ENCODE data around the gene SGPP1. TPM values are rescaled to one million over a fixed set of nuclear protein-coding genes. Genes with fewer than 3 reads are reported as not detected.

SGPP1 gene
- polyA plus RNA-seq, 1 donor = 8.6 TPM

DNA sequence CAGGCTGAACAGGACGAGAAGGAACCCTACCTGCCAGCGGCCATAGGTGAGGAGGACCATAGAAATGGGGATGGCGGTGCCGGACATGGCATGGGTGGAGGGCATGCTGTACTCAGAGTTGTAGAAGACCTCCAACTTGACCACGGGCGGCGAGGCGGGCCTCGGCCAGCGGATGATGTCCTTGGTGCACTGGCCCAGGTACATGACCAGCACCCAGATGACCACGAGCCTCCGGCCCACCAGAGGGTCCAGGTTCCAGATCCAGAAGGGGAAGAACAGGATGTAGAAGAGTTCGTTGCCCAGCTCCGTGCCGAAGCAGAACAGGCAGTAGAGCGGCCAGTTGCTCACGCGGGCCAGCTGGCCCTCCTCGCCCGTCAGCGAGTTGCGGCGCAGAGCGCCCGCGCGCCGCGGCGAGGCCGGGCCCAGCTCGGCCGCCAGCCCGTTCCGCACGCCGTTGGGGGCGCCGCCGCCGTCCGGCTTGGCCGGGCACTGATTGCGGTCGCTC is 582 bp downstream of the SGPP1 start:
- Histone ChIP-seq H3K4me3 (ENCODE audit: low read length) (peak overlapping the region; percentile 76), H3K27me3 (ENCODE audit: control insufficient read depth, insufficient read depth, low read length) (no peaks in the 10 kb centered on the region), H3K27ac (ENCODE audit: low read length) (peak overlapping the region; percentile 56), H3K9me3 (ENCODE audit: control insufficient read depth, low read depth, low read length) (no peaks in the 10 kb centered on the region), H3K36me3 (ENCODE audit: control insufficient read depth, insufficient read depth, low read length) (no peaks in the 10 kb centered on the region), H3K4me1 (ENCODE audit: control insufficient read depth, insufficient read depth, low read length) (no peaks in the 10 kb centered on the region)
- WGBS (ENCODE audit: insufficient coverage, low lambda C conversion rate) = no CpG with 5 or more reads among the region's 45 CpGs
- peak; percentile 11 to 62 for DNase-seq

DNA sequence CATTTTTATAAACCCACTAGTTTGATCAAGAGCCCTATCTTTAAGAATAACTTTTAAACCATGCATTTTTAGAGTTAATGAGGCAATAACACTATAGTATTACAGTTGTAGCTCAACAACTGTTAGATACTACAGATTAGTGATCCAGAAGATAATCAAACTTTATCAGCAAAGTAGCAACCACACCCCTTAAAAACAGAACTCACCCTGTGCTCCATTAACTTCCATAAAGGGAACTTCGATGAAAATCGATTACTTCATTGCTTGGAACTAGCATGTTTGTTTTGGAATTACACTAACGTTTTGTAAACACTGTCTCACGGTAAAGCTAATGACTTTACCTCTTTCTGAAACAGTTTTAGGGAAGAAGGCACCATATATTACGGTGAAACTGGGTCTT is 1.4 kb downstream of the SGPP1 start:
- no peaks in the 10 kb centered on the region for H3K36me3 ChIP-seq (ENCODE audit: control insufficient read depth, insufficient read depth, low read length)
- H3K9me3 ChIP-seq (ENCODE audit: control insufficient read depth, low read depth, low read length) = no peaks in the 10 kb centered on the region
- DNase-seq = peak in 1 of 2 donors; percentile 16
- H3K4me1 ChIP-seq (ENCODE audit: control insufficient read depth, insufficient read depth, low read length) = no peaks in the 10 kb centered on the region
- 0% methylated on average over 2 of the region's 5 CpGs for WGBS (ENCODE audit: insufficient coverage, low lambda C conversion rate)
- no peaks in the 10 kb centered on the region for H3K27me3 ChIP-seq (ENCODE audit: control insufficient read depth, insufficient read depth, low read length)
- peak overlapping the region; percentile 76 for H3K4me3 ChIP-seq (ENCODE audit: low read length)
- H3K27ac ChIP-seq (ENCODE audit: low read length) = no peak overlapping the region

DNA sequence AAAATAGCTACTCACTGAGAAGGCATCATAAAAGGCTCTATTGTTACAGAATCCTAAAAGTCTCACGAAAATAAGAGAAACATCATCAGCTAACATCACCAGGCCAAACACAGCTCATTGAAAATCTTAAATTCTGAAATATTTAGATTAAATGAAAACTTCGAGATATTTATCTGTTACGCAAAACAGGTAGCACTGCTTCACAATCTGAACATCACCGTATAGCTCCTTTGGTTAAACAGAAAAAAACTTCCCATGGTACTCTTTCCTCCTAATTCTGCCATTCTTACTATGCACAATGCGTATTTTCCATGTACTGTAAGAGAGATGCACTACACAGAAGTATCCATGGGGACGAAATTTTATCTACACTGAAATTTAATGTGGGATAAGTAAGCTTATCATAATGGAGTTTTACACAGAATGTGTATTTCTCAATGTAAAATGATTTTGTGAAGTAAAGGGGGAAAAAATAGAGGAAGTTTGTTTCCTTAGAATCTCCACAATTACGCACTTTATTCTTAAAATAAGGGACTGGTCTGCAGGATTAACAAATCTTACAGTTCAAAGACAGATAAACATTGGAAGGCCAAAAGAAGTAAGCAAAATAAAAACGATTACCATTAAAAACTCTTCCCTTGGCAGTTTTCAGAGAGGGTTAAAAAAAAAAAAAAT is 1.9 kb downstream of the SGPP1 start:
- Histone ChIP-seq H3K27ac (ENCODE audit: low read length) (no peak overlapping the region), H3K4me1 (ENCODE audit: control insufficient read depth, insufficient read depth, low read length) (no peaks in the 10 kb centered on the region), H3K9me3 (ENCODE audit: control insufficient read depth, low read depth, low read length) (no peaks in the 10 kb centered on the region), H3K27me3 (ENCODE audit: control insufficient read depth, insufficient read depth, low read length) (no peaks in the 10 kb centered on the region), H3K36me3 (ENCODE audit: control insufficient read depth, insufficient read depth, low read length) (no peaks in the 10 kb centered on the region), H3K4me3 (ENCODE audit: low read length) (no peak overlapping the region)
- no peak for DNase-seq
- WGBS (ENCODE audit: insufficient coverage, low lambda C conversion rate) = 74% methylated on average over 6 of the region's 8 CpGs

DNA sequence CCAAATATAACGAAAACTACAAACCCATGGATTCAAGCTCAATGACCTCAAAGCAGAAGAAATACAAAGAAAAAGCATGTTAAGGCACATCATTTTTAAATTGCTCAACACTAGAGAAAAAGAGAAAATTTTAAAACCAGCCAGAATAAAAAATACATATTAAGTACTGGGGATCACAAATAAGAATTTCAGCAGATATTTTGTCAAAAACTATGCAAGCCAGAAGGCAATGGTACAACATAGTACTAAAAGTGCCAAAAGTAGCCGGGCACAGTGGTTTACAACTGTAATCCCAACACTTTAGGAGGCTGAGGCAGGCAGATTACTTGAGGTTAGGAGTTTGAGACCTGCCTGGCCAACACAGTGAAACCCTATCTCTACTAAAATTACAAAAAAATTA is 10.2 kb downstream of the SGPP1 start:
- H3K27me3 ChIP-seq (ENCODE audit: control insufficient read depth, insufficient read depth, low read length) = no peaks in the 10 kb centered on the region
- H3K9me3 ChIP-seq (ENCODE audit: control insufficient read depth, low read depth, low read length) = peaks cover 33% of the 10 kb centered on the region
- H3K4me3 ChIP-seq (ENCODE audit: low read length) = no peak overlapping the region
- H3K4me1 ChIP-seq (ENCODE audit: control insufficient read depth, insufficient read depth, low read length) = no peaks in the 10 kb centered on the region
- DNase-seq = no peak
- 71% methylated on average over 1 of the region's 2 CpGs for WGBS (ENCODE audit: insufficient coverage, low lambda C conversion rate)
- H3K27ac ChIP-seq (ENCODE audit: low read length) = no peak overlapping the region
- H3K36me3 ChIP-seq (ENCODE audit: control insufficient read depth, insufficient read depth, low read length) = peaks cover 3% of the 10 kb centered on the region

DNA sequence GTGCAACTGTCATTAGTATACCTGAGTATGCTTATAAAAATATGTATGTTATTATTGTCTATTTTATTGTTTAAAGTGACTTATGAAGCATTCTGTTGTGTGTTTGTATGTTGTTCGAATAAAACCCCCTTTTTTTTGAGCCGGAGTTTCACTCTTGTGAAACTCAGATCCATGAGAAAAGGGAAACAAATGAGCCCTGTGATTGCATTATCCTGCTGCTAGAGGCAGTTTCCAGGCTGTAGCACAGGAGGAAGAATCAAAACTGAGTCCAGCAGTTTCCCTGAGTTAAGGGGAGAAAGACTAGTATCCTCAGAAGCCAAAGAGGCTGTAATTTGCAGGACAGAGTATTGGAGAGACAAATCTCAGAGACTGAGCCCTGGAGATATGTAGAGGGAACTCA is 12.5 kb downstream of the SGPP1 start:
- no peak overlapping the region for H3K4me3 ChIP-seq (ENCODE audit: low read length)
- H3K4me1 ChIP-seq (ENCODE audit: control insufficient read depth, insufficient read depth, low read length) = no peaks in the 10 kb centered on the region
- WGBS (ENCODE audit: insufficient coverage, low lambda C conversion rate) = 100% methylated on average over 1 of the region's 2 CpGs
- H3K27me3 ChIP-seq (ENCODE audit: control insufficient read depth, insufficient read depth, low read length) = no peaks in the 10 kb centered on the region
- no peak for DNase-seq
- peaks cover 3% of the 10 kb centered on the region for H3K36me3 ChIP-seq (ENCODE audit: control insufficient read depth, insufficient read depth, low read length)
- H3K27ac ChIP-seq (ENCODE audit: low read length) = no peak overlapping the region
- peaks cover 33% of the 10 kb centered on the region for H3K9me3 ChIP-seq (ENCODE audit: control insufficient read depth, low read depth, low read length)

DNA sequence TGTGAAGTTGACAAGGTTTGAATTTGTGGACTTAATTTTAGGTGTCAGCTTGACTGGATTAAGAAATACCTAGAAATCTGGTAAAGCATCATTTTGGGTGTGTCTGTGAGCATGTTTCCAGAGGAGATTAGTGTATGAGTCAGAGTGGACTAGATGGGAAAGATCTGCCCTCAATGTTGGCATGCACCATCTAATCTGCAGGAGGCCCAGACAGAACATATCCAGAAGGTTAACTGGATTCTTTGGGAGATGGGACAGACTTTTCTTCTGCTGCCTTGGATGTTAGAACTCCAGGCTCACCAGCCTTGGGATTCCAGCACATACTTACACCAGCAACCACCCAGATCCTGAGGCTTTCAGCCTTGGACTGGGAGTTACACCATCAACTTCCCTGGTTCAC is 14.1 kb downstream of the SGPP1 start:
- H3K9me3 ChIP-seq (ENCODE audit: control insufficient read depth, low read depth, low read length) = peaks cover 24% of the 10 kb centered on the region
- H3K4me1 ChIP-seq (ENCODE audit: control insufficient read depth, insufficient read depth, low read length) = no peaks in the 10 kb centered on the region
- no peaks in the 10 kb centered on the region for H3K27me3 ChIP-seq (ENCODE audit: control insufficient read depth, insufficient read depth, low read length)
- no peak for DNase-seq
- no peak overlapping the region for H3K4me3 ChIP-seq (ENCODE audit: low read length)
- H3K36me3 ChIP-seq (ENCODE audit: control insufficient read depth, insufficient read depth, low read length) = peaks cover 3% of the 10 kb centered on the region
- no peak overlapping the region for H3K27ac ChIP-seq (ENCODE audit: low read length)

DNA sequence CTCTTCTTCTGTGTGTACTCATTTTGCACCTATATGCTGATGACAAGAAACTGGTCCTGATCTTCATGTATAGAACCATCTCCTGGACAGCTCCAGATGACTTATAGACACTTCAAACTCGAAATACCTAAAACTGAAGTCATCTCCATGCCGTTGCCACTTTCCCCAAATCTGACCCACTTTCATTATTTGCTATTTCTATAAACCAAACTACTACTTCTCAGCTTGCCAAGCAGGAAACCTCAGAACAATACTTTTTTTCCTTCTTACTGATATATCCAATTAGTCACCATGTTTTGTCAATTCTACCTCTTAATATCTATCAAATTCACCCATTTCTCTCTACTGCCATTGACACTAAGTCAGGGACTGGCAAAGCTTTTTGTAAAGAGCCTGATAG is 14.8 kb downstream of the SGPP1 start:
- peaks cover 20% of the 10 kb centered on the region for H3K9me3 ChIP-seq (ENCODE audit: control insufficient read depth, low read depth, low read length)
- H3K4me3 ChIP-seq (ENCODE audit: low read length) = no peak overlapping the region
- H3K27ac ChIP-seq (ENCODE audit: low read length) = no peak overlapping the region
- no peaks in the 10 kb centered on the region for H3K27me3 ChIP-seq (ENCODE audit: control insufficient read depth, insufficient read depth, low read length)
- H3K36me3 ChIP-seq (ENCODE audit: control insufficient read depth, insufficient read depth, low read length) = peaks cover 3% of the 10 kb centered on the region
- H3K4me1 ChIP-seq (ENCODE audit: control insufficient read depth, insufficient read depth, low read length) = no peaks in the 10 kb centered on the region
- DNase-seq = no peak
- 88% methylated on average over 1 of the region's 2 CpGs for WGBS (ENCODE audit: insufficient coverage, low lambda C conversion rate)

DNA sequence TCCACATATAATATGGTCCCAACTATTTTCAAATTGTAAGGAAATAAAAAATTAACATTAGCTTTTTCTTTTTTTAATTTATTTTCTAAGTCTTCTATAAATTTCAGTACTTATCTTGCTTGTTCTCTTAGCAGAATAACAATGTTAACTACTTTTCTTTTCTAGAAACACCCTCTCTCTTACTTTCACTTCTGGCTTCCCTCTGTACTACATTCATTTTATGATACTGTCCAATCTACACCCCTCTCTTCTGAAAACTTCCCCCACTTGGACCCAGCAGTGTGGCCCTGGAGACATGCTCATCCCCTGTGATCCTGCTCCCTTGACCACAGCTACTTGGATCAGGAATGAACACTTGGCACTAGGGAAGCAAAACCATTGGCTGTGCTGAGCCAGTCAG is 15.7 kb downstream of the SGPP1 start:
- Histone ChIP-seq H3K9me3 (ENCODE audit: control insufficient read depth, low read depth, low read length) (peaks cover 11% of the 10 kb centered on the region), H3K36me3 (ENCODE audit: control insufficient read depth, insufficient read depth, low read length) (peaks cover 3% of the 10 kb centered on the region), H3K4me1 (ENCODE audit: control insufficient read depth, insufficient read depth, low read length) (no peaks in the 10 kb centered on the region), H3K4me3 (ENCODE audit: low read length) (no peak overlapping the region), H3K27me3 (ENCODE audit: control insufficient read depth, insufficient read depth, low read length) (no peaks in the 10 kb centered on the region), H3K27ac (ENCODE audit: low read length) (no peak overlapping the region)
- no peak for DNase-seq

DNA sequence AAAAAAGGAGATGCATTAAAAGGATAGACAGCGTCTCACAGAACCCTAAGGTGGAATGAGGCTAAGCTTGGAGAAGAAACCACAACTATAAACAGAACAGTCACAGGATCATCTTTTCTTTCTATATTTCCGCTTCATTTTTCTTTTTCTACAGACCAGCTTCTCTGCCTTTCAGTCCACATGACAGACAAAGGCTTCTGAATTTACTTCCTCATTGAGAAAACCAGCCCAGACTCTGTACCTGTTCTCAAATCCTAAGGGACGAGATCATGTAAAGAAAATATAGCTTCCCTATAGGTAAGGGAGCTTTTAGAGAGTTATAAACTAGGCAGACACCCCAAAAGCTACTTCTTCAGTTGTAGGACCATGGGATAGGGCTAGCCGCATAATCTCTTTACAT is 17.4 kb downstream of the SGPP1 start:
- no peaks in the 10 kb centered on the region for H3K9me3 ChIP-seq (ENCODE audit: control insufficient read depth, low read depth, low read length)
- no peaks in the 10 kb centered on the region for H3K4me1 ChIP-seq (ENCODE audit: control insufficient read depth, insufficient read depth, low read length)
- 90% methylated on average over 3 of the region's 4 CpGs for WGBS (ENCODE audit: insufficient coverage, low lambda C conversion rate)
- H3K4me3 ChIP-seq (ENCODE audit: low read length) = no peak overlapping the region
- no peak for DNase-seq
- peaks cover under 1% of the 10 kb centered on the region for H3K36me3 ChIP-seq (ENCODE audit: control insufficient read depth, insufficient read depth, low read length)
- H3K27me3 ChIP-seq (ENCODE audit: control insufficient read depth, insufficient read depth, low read length) = no peaks in the 10 kb centered on the region
- H3K27ac ChIP-seq (ENCODE audit: low read length) = no peak overlapping the region

DNA sequence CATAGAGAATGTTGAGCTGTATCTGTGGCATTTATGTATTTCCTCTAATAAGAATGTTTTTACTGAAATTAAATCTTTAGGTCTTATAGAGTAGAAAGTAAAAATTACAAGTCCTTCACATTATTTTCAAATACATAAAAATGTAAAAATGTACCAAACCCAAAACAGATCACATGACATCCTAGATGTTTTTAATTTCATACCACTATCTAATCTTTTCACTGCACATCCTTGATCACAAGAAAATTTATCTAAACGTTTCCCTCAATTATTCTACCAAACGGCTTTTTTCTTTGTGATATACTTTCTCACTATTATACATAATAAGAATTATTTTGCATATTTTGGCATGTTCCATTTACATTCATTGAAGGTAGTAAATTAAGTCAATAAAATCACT is 18.3 kb downstream of the SGPP1 start:
- Histone ChIP-seq H3K9me3 (ENCODE audit: control insufficient read depth, low read depth, low read length) (no peaks in the 10 kb centered on the region), H3K36me3 (ENCODE audit: control insufficient read depth, insufficient read depth, low read length) (no peaks in the 10 kb centered on the region), H3K27me3 (ENCODE audit: control insufficient read depth, insufficient read depth, low read length) (no peaks in the 10 kb centered on the region), H3K4me1 (ENCODE audit: control insufficient read depth, insufficient read depth, low read length) (no peaks in the 10 kb centered on the region), H3K27ac (ENCODE audit: low read length) (no peak overlapping the region), H3K4me3 (ENCODE audit: low read length) (no peak overlapping the region)
- WGBS (ENCODE audit: insufficient coverage, low lambda C conversion rate) = 94% methylated on average over 2 of the region's 2 CpGs
- no peak for DNase-seq

DNA sequence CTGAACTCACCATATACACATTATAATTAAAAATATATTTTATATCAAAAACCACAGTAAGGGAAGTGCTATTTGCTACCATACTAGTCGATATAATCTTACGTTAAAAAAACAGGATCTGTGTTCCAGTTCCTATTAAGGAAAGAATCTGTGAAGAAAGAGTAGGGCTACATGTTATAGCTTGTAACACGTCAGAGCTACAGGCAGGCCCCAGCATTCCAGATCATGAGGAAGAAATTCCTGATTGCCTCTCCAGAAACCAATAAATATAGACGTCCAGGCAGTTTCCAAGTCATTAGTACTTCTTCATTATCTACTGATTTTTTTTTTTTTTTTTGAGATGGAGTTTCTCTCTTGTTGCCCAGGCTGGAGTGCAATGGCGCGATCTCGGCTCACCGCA is 20.6 kb downstream of the SGPP1 start:
- WGBS (ENCODE audit: insufficient coverage, low lambda C conversion rate) = 100% methylated on average over 1 of the region's 8 CpGs
- no peak overlapping the region for H3K27ac ChIP-seq (ENCODE audit: low read length)
- DNase-seq = no peak
- no peaks in the 10 kb centered on the region for H3K4me1 ChIP-seq (ENCODE audit: control insufficient read depth, insufficient read depth, low read length)
- no peaks in the 10 kb centered on the region for H3K27me3 ChIP-seq (ENCODE audit: control insufficient read depth, insufficient read depth, low read length)
- H3K36me3 ChIP-seq (ENCODE audit: control insufficient read depth, insufficient read depth, low read length) = no peaks in the 10 kb centered on the region
- no peaks in the 10 kb centered on the region for H3K9me3 ChIP-seq (ENCODE audit: control insufficient read depth, low read depth, low read length)
- no peak overlapping the region for H3K4me3 ChIP-seq (ENCODE audit: low read length)
